RWPE2 (cell line): ENCODE measurements around the gene KRT39.

ENCODE experiments used
- ATAC-seq: fragments of 200-7000 bp; cut with Tn5 transposase; 3 replicates; pipeline ENCODE4 v1.9.1; 2021; ENCODE audit warnings: low read depth
- DNase-seq: peaks from one replicate; pipeline ENCODE4 v3.0.0-alpha.2; 2020; ENCODE audit warnings: low spot score
- H3K27ac ChIP-seq: fragments of 450-650 bp; 2 replicates; pipeline ENCODE4 v1.5.1; 2017; ENCODE audit warnings: mild to moderate bottlenecking; ENCODE audit not compliant: poor library complexity, severe bottlenecking
- H3K27me3 ChIP-seq: fragments of 250-450 bp; sonication (Bioruptor Pico); 2 replicates; pipeline ENCODE4 v1.5.1; 2021; ENCODE audit warnings: mild to moderate bottlenecking, moderate library complexity; ENCODE audit not compliant: insufficient read depth, poor library complexity, severe bottlenecking
- H3K36me3 ChIP-seq: fragments of 250-450 bp; sonication (Bioruptor Pico); 2 replicates; pipeline ENCODE4 v1.5.1; 2020; ENCODE audit warnings: low read depth, mild to moderate bottlenecking, moderate library complexity
- H3K4me1 ChIP-seq: fragments of 250-450 bp; sonication (Bioruptor Pico); 2 replicates; pipeline ENCODE4 v1.5.1; 2021; ENCODE audit warnings: mild to moderate bottlenecking, moderate library complexity; ENCODE audit not compliant: insufficient read depth, poor library complexity, severe bottlenecking
- H3K4me3 ChIP-seq: fragments of 250-450 bp; sonication (Bioruptor Pico); 2 replicates; pipeline ENCODE4 v1.5.1; 2021; ENCODE audit warnings: mild to moderate bottlenecking, moderate library complexity; ENCODE audit not compliant: severe bottlenecking
- H3K9me3 ChIP-seq: fragments of 250-450 bp; sonication (Bioruptor Pico); 2 replicates; pipeline ENCODE4 v1.5.1; 2021; ENCODE audit warnings: mild to moderate bottlenecking, moderate library complexity; ENCODE audit not compliant: severe bottlenecking
- TF ChIP-seq, protein P1 (sequence below): fragments of 450-650 bp; IDR thresholded peaks from one replicate; pipeline ENCODE4 v1.5.1; 2017; ENCODE audit warnings: mild to moderate bottlenecking, moderate library complexity; ENCODE audit not compliant: poor library complexity, severe bottlenecking

Gene KRT39

DNA sequence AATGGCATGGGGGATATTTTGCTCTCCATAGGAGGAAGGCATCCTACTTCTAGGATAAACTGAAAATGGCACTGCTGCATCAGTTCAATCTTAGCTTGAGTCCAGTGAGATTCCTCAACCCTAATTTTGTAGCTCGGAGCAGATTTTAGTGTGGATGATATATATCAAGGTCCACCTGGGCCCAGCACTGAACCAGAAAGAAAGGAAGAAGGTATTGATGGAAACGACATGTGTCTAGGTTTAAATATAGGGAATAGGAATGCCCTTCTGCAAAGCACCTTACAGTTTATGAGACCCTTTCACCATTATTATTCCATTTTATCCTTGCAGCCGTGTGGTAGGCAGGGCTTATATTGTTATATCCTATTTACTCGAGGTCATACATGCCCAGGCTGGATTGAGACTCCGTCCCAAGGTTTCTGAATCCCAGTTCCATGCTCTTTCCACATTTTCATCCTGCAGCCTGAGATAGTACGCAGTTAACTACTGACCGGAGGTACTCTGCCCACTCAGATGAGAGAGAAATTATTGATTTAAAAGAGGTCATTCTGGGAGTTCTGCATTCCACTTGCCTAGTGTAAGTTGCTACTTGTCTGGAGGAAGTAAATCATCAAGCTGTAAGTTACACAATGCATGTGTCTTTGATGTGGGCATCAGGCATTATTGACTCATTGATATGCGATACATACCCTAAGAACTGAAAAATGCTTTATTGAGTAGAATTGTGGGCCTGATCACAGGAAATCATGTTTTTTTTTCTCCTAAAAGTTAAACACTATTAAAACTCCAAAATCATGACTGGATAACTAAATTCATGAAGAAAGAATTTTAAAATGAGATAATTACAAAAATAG lies 10.1 kb downstream of the KRT39 start:
- no peak overlapping the region for H3K4me3 ChIP-seq
- no peak for DNase-seq
- peaks cover 64% of the 10 kb centered on the region for H3K4me1 ChIP-seq
- TF ChIP-seq, protein P1, sequence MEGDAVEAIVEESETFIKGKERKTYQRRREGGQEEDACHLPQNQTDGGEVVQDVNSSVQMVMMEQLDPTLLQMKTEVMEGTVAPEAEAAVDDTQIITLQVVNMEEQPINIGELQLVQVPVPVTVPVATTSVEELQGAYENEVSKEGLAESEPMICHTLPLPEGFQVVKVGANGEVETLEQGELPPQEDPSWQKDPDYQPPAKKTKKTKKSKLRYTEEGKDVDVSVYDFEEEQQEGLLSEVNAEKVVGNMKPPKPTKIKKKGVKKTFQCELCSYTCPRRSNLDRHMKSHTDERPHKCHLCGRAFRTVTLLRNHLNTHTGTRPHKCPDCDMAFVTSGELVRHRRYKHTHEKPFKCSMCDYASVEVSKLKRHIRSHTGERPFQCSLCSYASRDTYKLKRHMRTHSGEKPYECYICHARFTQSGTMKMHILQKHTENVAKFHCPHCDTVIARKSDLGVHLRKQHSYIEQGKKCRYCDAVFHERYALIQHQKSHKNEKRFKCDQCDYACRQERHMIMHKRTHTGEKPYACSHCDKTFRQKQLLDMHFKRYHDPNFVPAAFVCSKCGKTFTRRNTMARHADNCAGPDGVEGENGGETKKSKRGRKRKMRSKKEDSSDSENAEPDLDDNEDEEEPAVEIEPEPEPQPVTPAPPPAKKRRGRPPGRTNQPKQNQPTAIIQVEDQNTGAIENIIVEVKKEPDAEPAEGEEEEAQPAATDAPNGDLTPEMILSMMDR = no peak
- peak overlapping the region; percentile 94 for H3K27ac ChIP-seq
- no peaks in the 10 kb centered on the region for H3K27me3 ChIP-seq
- H3K36me3 ChIP-seq = no peaks in the 10 kb centered on the region
- ATAC-seq = peak; percentile 80
- no peaks in the 10 kb centered on the region for H3K9me3 ChIP-seq

DNA sequence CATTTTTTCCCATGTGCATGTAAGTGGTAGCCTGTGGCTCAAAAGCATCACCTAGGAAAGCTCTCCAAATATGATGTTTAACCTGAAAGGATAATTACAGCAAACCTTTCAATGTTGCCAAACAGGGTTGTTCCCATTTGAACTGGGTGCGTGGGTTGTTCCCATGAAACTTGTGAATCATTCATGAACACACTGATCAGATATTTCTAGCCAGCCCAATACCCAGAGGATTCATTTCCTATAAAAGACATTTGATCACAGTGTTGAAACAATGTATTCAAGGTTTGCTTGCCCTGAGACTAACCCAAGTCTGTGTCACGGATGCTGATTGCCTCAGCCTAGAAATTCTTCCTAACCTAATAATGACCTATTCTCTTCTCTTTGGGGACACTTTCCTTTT lies 12.9 kb downstream of the KRT39 start:
- ATAC-seq (peak; percentile 73), DNase-seq (no peak)
- Histone ChIP-seq H3K27ac (peak overlapping the region; percentile 94), H3K9me3 (no peaks in the 10 kb centered on the region), H3K4me3 (no peak overlapping the region), H3K36me3 (no peaks in the 10 kb centered on the region), H3K4me1 (peaks cover 62% of the 10 kb centered on the region), H3K27me3 (no peaks in the 10 kb centered on the region)
- TF ChIP-seq, protein P1 = no peak

DNA sequence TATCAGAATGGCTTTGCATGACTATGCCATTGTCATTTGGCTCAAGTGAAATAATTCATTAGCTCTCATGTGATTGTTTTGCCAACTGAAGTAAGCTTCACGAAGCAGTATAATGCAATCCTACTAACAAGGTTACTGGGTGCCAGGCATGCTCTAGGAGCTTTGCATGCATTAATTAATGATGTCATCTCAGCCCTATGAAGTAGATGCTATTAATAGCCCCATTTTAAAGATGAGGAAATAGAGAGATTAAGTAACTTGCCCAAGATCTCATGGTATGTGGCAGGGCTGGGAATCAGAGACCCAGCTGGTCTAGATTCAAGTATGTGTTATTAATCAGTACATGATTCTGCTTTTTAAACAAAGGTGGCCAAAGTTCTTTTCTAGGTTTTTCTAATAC lies 14.1 kb downstream of the KRT39 start:
- no peaks in the 10 kb centered on the region for H3K9me3 ChIP-seq
- peaks cover 50% of the 10 kb centered on the region for H3K4me1 ChIP-seq
- DNase-seq = no peak
- no peaks in the 10 kb centered on the region for H3K36me3 ChIP-seq
- H3K27ac ChIP-seq = peak overlapping the region; percentile 94
- no peaks in the 10 kb centered on the region for H3K27me3 ChIP-seq
- no peak overlapping the region for H3K4me3 ChIP-seq
- TF ChIP-seq, protein P1 = no peak
- peak; percentile 14; the same call in 2 of the 3 replicates for ATAC-seq

DNA sequence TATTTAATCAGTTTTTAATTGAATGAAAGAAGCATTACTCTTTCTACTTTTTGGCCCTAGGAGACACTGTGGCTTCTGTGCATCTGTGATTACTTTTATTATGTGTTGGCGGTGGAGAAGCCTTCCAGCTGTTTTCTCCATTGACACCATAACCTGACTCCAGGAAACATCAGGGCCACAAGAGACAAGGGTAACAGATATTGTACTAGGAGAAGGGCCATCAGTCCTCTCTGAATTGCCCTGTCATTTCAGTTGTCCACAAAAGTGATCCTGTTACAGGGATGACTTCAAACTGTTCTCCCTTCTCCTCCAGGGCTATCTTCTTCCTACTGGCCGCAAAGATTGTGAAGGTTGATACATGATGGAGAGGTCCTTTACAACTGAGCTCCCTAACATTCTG lies 14.6 kb downstream of the KRT39 start:
- Histone ChIP-seq H3K36me3 (no peaks in the 10 kb centered on the region), H3K27ac (peak overlapping the region; percentile 94), H3K9me3 (no peaks in the 10 kb centered on the region), H3K4me3 (no peak overlapping the region), H3K4me1 (peaks cover 45% of the 10 kb centered on the region), H3K27me3 (no peaks in the 10 kb centered on the region)
- TF ChIP-seq, protein P1 = no peak
- no peak for ATAC-seq
- DNase-seq = no peak
